Activated T-helper 2 cell treated with anti-CD3 and anti-CD28 coated beads, Interferon-gamma antibody, Interleukin-2, Interleukin-4, amounts not matched to agents 10 μg/mL and 5 μg/mL and 100 μg/mL, durations not matched to agents 14 hours and 24 hours and 36 hours (primary cell): ENCODE results near the gene ZFYVE28. TPM values are rescaled to one million over a fixed set of nuclear protein-coding genes. Genes with fewer than 3 reads are reported as not detected.
A peak's percentile ranks its signal among the peaks of the same experiment; 100 is the strongest.

Experiments
- DNase-seq: peaks from one replicate; pipeline ENCODE4 v3.0.0; 2021; ENCODE audit warnings: low spot score
- H3K27ac Mint-ChIP-seq: one replicate; pipeline ENCODE4 v1.8.0; 2021; ENCODE audit warnings: mixed read lengths
- H3K27me3 Mint-ChIP-seq: one replicate; pipeline ENCODE4 v1.8.0; 2021; ENCODE audit warnings: low read depth, mixed read lengths
- H3K36me3 Mint-ChIP-seq: one replicate; pipeline ENCODE4 v1.8.0; 2021; ENCODE audit warnings: low read depth, mixed read lengths
- H3K4me1 Mint-ChIP-seq: one replicate; pipeline ENCODE4 v1.8.0; 2021; ENCODE audit warnings: low read depth, mixed read lengths
- H3K4me3 Mint-ChIP-seq: one replicate; pipeline ENCODE4 v1.8.0; 2021; ENCODE audit warnings: low read depth, mild to moderate bottlenecking, moderate library complexity, mixed read lengths
- H3K9me3 Mint-ChIP-seq: one replicate; pipeline ENCODE4 v1.8.0; 2021; ENCODE audit warnings: mixed read lengths
- intact Hi-C: fragments of 100-400 bp; cut with micrococcal nuclease; formaldehyde crosslinking; loops from one replicate; pipeline ENCODE4 v1.15.1; 2023
- total RNA-seq: library from RNA; stranded (reverse); gene quantifications from 2 replicates; pipeline ENCODE4 v1.2.3, GENCODE V29; 2022

Gene ZFYVE28
- total RNA-seq, 1 donor from 2014 or later, result 10.0 TPM

DNA sequence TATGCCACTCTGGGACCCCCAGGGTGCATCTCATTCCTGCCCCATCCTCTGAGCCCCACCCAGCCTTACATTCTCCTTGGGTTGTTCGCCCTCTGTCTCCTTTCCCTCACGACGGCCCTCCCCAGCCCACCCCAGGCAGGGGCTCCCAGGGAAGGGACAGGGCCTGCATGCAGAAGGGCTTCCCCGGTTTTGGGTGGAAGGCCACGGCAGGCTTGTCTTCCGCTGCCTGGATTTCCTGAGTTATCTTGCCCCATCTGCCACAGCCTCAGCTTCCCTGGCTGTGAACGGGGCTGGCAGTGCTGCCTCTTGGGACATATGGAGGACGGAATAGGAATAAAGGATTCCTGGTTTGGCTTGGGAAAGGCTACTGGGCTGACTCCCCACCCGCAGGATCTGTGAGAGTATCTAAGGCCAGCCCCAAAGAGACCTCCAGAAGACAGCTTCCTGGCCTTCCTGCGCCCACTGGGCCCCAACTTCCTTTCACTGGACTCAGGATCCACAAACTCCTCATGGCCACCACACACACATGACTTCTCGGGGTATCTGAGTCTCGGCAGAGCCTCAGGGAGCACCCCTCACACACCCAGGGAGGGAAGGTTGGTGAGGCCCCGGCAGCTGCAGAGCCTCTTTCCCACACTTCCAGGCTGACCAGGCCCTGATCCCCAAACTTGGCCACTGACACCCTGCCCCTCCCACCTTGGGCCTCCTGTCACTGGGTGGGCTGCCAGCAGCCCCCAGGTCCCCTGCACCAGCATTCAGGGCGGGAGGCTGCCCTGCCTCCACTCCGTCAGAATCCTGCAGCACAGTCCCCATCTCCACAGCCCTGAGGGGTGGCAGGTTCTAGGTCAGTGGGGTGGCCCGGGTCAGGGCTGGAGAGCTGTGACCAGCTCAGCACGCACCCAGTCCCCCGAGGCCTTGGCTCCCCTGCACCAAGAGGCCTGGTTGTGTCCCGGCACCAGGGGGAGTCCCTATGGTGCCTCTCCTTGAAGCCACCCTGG is 153.0 kb downstream of the ZFYVE28 start:
- Mint-ChIP-seq H3K36me3 (no peaks in the 10 kb centered on the region), H3K4me1 (no peaks in the 10 kb centered on the region), H3K27ac (no peak overlapping the region), H3K4me3 (no peak overlapping the region), H3K9me3 (no peaks in the 10 kb centered on the region), H3K27me3 (no peaks in the 10 kb centered on the region)
- intact Hi-C loops, result no loop called here
- no peak for DNase-seq

DNA sequence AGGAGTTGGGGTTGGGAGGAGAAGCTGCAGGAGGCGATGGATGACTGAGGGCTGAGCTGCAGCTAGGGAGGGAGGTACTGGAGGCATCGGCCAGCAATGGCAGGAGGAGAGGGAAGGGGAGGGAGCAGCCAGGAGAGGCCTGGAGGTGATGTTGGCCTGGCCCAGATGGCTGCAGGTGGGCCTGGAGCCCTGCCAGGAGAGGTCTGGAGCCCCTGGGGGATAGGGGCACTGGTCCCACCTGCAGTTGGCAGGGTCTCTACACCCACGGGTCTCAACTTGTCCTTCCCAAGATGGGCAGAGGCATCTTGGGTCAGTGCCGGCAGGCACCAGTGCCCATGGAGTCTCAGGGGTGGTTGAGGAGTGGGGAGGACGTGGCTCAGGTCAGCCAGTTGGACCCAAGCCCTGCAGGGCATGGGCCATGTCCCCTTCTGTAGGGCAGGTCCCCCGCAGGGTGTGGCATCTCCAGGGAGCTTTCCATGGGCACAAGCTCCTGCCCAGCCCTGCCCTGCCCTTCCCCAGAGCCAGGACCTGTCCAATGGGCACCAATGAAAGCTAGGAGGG is 153.9 kb downstream of the ZFYVE28 start:
- no peak overlapping the region for H3K27ac Mint-ChIP-seq
- H3K36me3 Mint-ChIP-seq, result no peaks in the 10 kb centered on the region
- intact Hi-C loops, result loop anchor here (5.0 kb wide), 2 partner anchors 673 to 1028 kb away; partner anchors contain the start of gene RGS12
- no peaks in the 10 kb centered on the region for H3K4me1 Mint-ChIP-seq
- DNase-seq, result no peak
- H3K27me3 Mint-ChIP-seq, result no peaks in the 10 kb centered on the region
- no peak overlapping the region for H3K4me3 Mint-ChIP-seq
- no peaks in the 10 kb centered on the region for H3K9me3 Mint-ChIP-seq

DNA sequence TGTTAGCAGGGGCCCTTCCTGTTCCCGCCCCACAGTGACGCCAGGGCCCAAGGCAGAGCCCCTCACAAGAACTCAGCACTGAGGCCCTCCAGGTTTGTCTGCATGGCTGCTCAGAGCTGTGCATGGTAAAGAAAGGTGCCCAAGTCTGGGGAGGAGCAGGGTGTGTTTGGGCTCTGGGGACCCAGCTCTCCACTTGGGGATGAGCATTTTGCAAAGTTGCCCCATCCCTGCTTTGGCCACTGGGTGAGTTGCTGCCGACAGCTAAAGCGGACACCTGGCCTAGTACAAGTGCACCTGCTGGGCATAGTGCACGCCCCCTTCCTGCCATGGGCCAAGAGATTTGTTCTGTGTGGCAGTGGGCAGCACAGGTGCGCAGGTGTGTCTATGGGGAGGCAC is 154.5 kb downstream of the ZFYVE28 start:
- no peak for DNase-seq
- no peaks in the 10 kb centered on the region for H3K27me3 Mint-ChIP-seq
- no peak overlapping the region for H3K27ac Mint-ChIP-seq
- H3K9me3 Mint-ChIP-seq, result no peaks in the 10 kb centered on the region
- H3K36me3 Mint-ChIP-seq, result no peaks in the 10 kb centered on the region
- intact Hi-C loops, result loop anchor here (2.0 to 5.0 kb wide), 4 partner anchors 19 to 1028 kb away; partner anchors contain the start of genes RGS12 and RNF4
- no peaks in the 10 kb centered on the region for H3K4me1 Mint-ChIP-seq
- H3K4me3 Mint-ChIP-seq, result peak overlapping the region; percentile 57

DNA sequence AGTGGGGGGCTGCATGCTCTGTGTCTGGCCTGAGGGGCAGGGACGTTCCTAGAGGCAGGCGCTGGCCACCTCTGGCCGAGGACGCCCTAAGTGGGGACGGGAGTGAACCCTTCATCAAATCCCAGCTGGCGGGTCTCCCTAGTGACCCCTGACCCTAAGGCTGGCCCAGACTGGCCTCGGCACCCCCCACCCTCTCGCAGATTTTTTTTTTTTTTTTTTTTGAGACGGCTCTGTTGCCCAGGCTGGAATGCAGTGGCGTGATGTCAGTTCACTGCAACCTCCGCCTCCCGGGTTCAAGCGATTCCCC is 155.5 kb downstream of the ZFYVE28 start:
- Mint-ChIP-seq H3K9me3 (no peaks in the 10 kb centered on the region), H3K27ac (no peak overlapping the region), H3K4me3 (peak overlapping the region; percentile 57), H3K27me3 (no peaks in the 10 kb centered on the region), H3K4me1 (no peaks in the 10 kb centered on the region), H3K36me3 (no peaks in the 10 kb centered on the region)
- intact Hi-C loops, result loop anchor here (1.0 to 5.0 kb wide), 8 partner anchors 20 to 1029 kb away; partner anchors contain the start of genes CFAP99, HAUS3, POLN and RGS12
- no peak for DNase-seq

DNA sequence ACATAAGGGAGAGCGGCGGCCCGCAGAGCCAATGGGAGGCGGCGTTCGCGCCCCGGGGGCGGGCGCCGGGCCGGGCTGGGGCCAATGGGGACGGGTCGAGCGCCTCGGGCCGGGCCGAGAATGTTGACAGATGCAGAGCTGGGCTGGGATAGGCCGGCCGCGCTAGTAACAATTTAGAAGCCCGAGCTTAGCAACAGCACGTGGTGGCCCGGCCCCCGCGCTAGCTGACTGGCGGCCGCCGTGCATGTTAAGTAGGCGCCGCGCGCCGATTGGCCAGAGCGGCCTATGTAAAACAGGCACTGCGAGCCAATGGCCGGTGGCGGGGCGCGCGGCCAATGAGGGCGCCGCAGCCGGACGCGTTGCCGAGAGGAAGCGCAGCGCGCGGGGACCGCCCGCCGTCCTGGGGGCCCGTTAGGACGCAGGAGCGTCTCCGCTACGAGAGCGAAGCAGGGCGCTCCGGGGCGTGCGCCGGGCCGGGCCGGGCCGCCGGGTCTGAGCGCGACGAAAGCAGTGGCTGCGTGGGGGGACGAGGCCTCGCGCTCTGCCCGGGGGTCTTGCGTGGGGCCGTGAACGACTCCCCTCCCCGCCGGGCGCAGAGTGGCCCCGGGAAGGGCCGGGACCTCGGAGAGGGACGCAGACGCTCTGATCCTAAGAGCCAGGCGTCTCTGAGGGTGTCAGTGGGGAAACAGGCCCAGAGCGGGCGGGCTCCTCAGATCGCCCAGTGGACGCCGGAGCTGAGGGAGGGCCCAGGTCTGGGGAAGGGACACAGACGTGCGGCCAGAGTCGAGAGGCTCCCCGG is 156.1 kb downstream of the ZFYVE28 start:
- no peaks in the 10 kb centered on the region for H3K9me3 Mint-ChIP-seq
- H3K4me3 Mint-ChIP-seq, result peak overlapping the region; percentile 69
- no peaks in the 10 kb centered on the region for H3K36me3 Mint-ChIP-seq
- H3K4me1 Mint-ChIP-seq, result no peaks in the 10 kb centered on the region
- intact Hi-C loops, result loop anchor here (1.0 to 5.0 kb wide), 8 partner anchors 20 to 1030 kb away; partner anchors contain the start of genes CFAP99, HAUS3, POLN and RGS12
- no peaks in the 10 kb centered on the region for H3K27me3 Mint-ChIP-seq
- peak overlapping the region; percentile 81 for H3K27ac Mint-ChIP-seq
- peak; percentile 98 for DNase-seq

DNA sequence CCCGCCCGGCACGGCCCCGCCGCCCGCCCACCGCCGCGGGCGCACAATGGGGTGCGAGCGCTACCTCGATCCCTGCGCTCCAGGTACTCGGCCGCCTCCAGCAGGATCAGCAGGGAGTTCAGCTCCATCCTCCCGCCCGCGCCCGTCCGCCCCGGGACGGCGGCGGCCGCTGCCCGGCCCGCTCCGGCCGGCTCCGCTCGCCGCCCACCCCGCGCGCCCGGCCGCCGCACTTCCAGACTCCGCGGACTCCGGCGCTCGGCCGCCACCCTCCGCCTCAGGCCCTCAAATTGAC is 156.6 kb downstream of the ZFYVE28 start, which contains the start of gene MXD4:
Gene MXD4 (minus strand): TSS at position 257 of the 292 bp plus-strand sequence. CDS start 129 bp downstream, at position 128.
- Mint-ChIP-seq H3K27ac (peak within 1 kb of the TSS; percentile 81), H3K27me3 (no peaks in the 10 kb centered on the region), H3K4me1 (no peaks in the 10 kb centered on the region), H3K9me3 (no peaks in the 10 kb centered on the region), H3K4me3 (peak within 1 kb of the TSS; percentile 69), H3K36me3 (no peaks in the 10 kb centered on the region)
- intact Hi-C loops, result loop anchor here (1.0 to 5.0 kb wide), 8 partner anchors 19 to 1031 kb away; partner anchors contain the start of genes CFAP99, HAUS3, POLN and RGS12
- peak; percentile 40 for DNase-seq

- peak; percentile 60 for DNase-seq
- no peaks in the 10 kb centered on the region for H3K9me3 Mint-ChIP-seq
- no peaks in the 10 kb centered on the region for H3K4me1 Mint-ChIP-seq
- peak overlapping the region; percentile 69 for H3K4me3 Mint-ChIP-seq
- intact Hi-C loops, result loop anchor here (5.0 kb wide), 2 partner anchors 676 to 1031 kb away; partner anchors contain the start of gene RGS12
- peak overlapping the region; percentile 4 for H3K27ac Mint-ChIP-seq
- no peaks in the 10 kb centered on the region for H3K27me3 Mint-ChIP-seq
- no peaks in the 10 kb centered on the region for H3K36me3 Mint-ChIP-seq
Observed at GRCh38 chr4:2261110-2261852, 157.2 kb downstream of the ZFYVE28 start.

- Mint-ChIP-seq H3K36me3 (no peaks in the 10 kb centered on the region), H3K4me3 (peak overlapping the region; percentile 69), H3K9me3 (no peaks in the 10 kb centered on the region), H3K27me3 (no peaks in the 10 kb centered on the region), H3K27ac (peak overlapping the region; percentile 4), H3K4me1 (no peaks in the 10 kb centered on the region)
- intact Hi-C loops, result loop anchor here (5.0 kb wide), 2 partner anchors 677 to 1032 kb away; partner anchors contain the start of gene RGS12
- no peak for DNase-seq
Observed at GRCh38 chr4:2260344-2261109, 157.9 kb downstream of the ZFYVE28 start.

GRCh38 chr4:2259541-2260343 is 158.7 kb downstream of the ZFYVE28 start:
- Mint-ChIP-seq H3K36me3 (no peaks in the 10 kb centered on the region), H3K27ac (no peak overlapping the region), H3K4me3 (peak overlapping the region; percentile 21), H3K9me3 (no peaks in the 10 kb centered on the region), H3K27me3 (no peaks in the 10 kb centered on the region), H3K4me1 (no peaks in the 10 kb centered on the region)
- intact Hi-C loops, result loop anchor here (5.0 kb wide), 2 partner anchors 678 to 1033 kb away; partner anchors contain the start of gene RGS12
- no peak for DNase-seq

DNA sequence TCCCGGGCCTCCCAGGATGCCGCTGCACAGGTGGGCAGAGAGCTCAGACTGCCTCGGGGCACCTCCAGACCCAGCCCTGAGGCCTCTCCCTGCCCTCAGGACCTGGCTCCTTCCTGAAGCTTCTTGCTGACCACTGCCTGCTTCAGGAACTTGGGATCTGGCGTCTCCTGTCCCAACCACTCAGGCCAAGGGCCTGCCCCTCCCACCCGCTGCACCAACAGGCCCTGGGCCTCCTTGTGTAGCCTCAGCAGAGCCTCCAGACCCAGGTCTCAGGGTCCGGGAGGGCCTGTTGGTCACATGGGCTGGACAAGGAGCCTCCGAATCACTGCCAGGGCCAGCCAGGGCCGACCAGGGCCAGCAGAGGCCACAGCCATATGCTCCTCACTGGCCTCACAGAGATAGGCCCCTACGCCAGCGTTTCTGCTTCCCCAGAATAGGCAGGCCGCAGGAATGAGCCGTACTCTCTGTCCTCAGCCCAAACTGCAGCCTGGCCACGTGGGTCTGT is 159.4 kb downstream of the ZFYVE28 start:
- H3K4me1 Mint-ChIP-seq, result no peaks in the 10 kb centered on the region
- H3K36me3 Mint-ChIP-seq, result no peaks in the 10 kb centered on the region
- intact Hi-C loops, result no loop called here
- no peak overlapping the region for H3K27ac Mint-ChIP-seq
- no peak for DNase-seq
- H3K27me3 Mint-ChIP-seq, result no peaks in the 10 kb centered on the region
- H3K9me3 Mint-ChIP-seq, result no peaks in the 10 kb centered on the region
- H3K4me3 Mint-ChIP-seq, result peak overlapping the region; percentile 21
